WTC11 (cell line): ENCODE results near the gene SAFB2. TPM values are rescaled to one million over a fixed set of nuclear protein-coding genes. Genes with fewer than 3 reads are reported as not detected.

Source experiments
- ATAC-seq: fragments of 200-7000 bp; cut with Tn5 transposase; 2 replicates; pipeline ENCODE4 v1.10.0; 2021; ENCODE audit warnings: mild to moderate bottlenecking, moderate library complexity
- CTCF ChIA-PET: fragments of 300-600 bp; sonication (Branson Sonifier 250); formaldehyde crosslinking; loops from one replicate; lab custom pipeline; 2021; ENCODE audit warnings: antibody characterized with exemption; lab: Charles Lee
- POLR2A ChIA-PET: fragments of 350-600 bp; sonication (Branson Sonifier 250); formaldehyde crosslinking; loops from one replicate; lab custom pipeline; 2021; ENCODE audit warnings: antibody characterized with exemption; lab: Charles Lee
- DNase-seq: peaks from one replicate; pipeline ENCODE4 v3.0.0; 2021; ENCODE audit warnings: low spot score
- H3K27ac Mint-ChIP-seq: 2 replicates; pipeline ENCODE4 v1.8.0; 2021; ENCODE audit warnings: mixed read lengths
- H3K27me3 Mint-ChIP-seq: 2 replicates; pipeline ENCODE4 v1.8.0; 2021; ENCODE audit warnings: low read depth, mild to moderate bottlenecking, moderate library complexity, mixed read lengths
- H3K36me3 Mint-ChIP-seq: 2 replicates; pipeline ENCODE4 v1.8.0; 2021; ENCODE audit warnings: mixed read lengths
- H3K4me1 Mint-ChIP-seq: 2 replicates; pipeline ENCODE4 v1.8.0; 2022; ENCODE audit warnings: mixed read lengths
- H3K4me3 Mint-ChIP-seq: 2 replicates; pipeline ENCODE4 v1.8.0; 2021; ENCODE audit warnings: mild to moderate bottlenecking, moderate library complexity, mixed read lengths
- H3K9me3 Mint-ChIP-seq: 2 replicates; pipeline ENCODE4 v1.8.0; 2021; ENCODE audit warnings: mixed read lengths
- ATF6 ChIP-seq: sonication (generic); formaldehyde crosslinking; IDR thresholded peaks from 2 replicates; pipeline ENCODE4 v1.8.1; 2023; ENCODE audit warnings: mild to moderate bottlenecking, missing genetic modification reagents
- CREB1 ChIP-seq: sonication (generic); formaldehyde crosslinking; IDR thresholded peaks from 2 replicates; pipeline ENCODE4 v1.8.0; 2023; ENCODE audit warnings: mild to moderate bottlenecking, missing genetic modification reagents
- CTCF ChIP-seq: fragments of 200-600 bp; IDR thresholded peaks from 2 replicates; pipeline ENCODE4 v1.8.0; 2022; ENCODE audit warnings: antibody characterized with exemption
- ELF4 ChIP-seq: sonication (generic); formaldehyde crosslinking; IDR thresholded peaks from 2 replicates; pipeline ENCODE4 v1.8.1; 2022; ENCODE audit warnings: low read depth, mild to moderate bottlenecking, moderate library complexity, missing genetic modification reagents
- ETV6 ChIP-seq: sonication (generic); formaldehyde crosslinking; IDR thresholded peaks from 2 replicates; pipeline ENCODE4 v1.8.1; 2022; ENCODE audit warnings: mild to moderate bottlenecking, missing genetic modification reagents
- FOXJ3 ChIP-seq: sonication (generic); formaldehyde crosslinking; IDR thresholded peaks from 2 replicates; pipeline ENCODE4 v1.9.0; 2021; ENCODE audit warnings: missing genetic modification reagents, mild to moderate bottlenecking, borderline replicate concordance
- GRHL2 ChIP-seq: fragments of 250-450 bp; sonication (Bioruptor Pico); IDR thresholded peaks from 2 replicates; pipeline ENCODE4 v1.8.0; 2022; ENCODE audit warnings: mild to moderate bottlenecking, moderate library complexity; ENCODE audit not compliant: insufficient replicate concordance, severe bottlenecking
- IRF1 ChIP-seq: sonication (generic); formaldehyde crosslinking; IDR thresholded peaks from 2 replicates; pipeline ENCODE4 v1.8.0; 2023; ENCODE audit warnings: missing genetic modification reagents
- MXD4 ChIP-seq: fragments of 250-450 bp; sonication (Bioruptor Pico); IDR thresholded peaks from 2 replicates; pipeline ENCODE4 v1.8.0; 2021; ENCODE audit warnings: mild to moderate bottlenecking, moderate library complexity, borderline replicate concordance
- NFATC4 ChIP-seq: fragments of 250-450 bp; sonication (Bioruptor Pico); IDR thresholded peaks from 2 replicates; pipeline ENCODE4 v1.9.0; 2021; ENCODE audit warnings: mild to moderate bottlenecking
- OVOL2 ChIP-seq: fragments of 250-450 bp; sonication (Bioruptor Pico); IDR thresholded peaks from 2 replicates; pipeline ENCODE4 v1.9.0; 2021; ENCODE audit warnings: mild to moderate bottlenecking, borderline replicate concordance
- PRDM15 ChIP-seq: sonication (generic); formaldehyde crosslinking; IDR thresholded peaks from 2 replicates; pipeline ENCODE4 v1.8.0; 2022; ENCODE audit warnings: missing genetic modification reagents
- RELA ChIP-seq: sonication (generic); formaldehyde crosslinking; IDR thresholded peaks from 2 replicates; pipeline ENCODE4 v1.8.1; 2022; ENCODE audit warnings: missing genetic modification reagents, mild to moderate bottlenecking, borderline replicate concordance
- SMAD4 ChIP-seq: sonication (generic); formaldehyde crosslinking; IDR thresholded peaks from 2 replicates; pipeline ENCODE4 v1.8.0; 2022; ENCODE audit warnings: mild to moderate bottlenecking, missing genetic modification reagents
- SP1 ChIP-seq: sonication (generic); formaldehyde crosslinking; conservative IDR thresholded peaks from 2 replicates; pipeline ENCODE4 v1.8.1; 2022; ENCODE audit warnings: missing genetic modification reagents
- TCF7 ChIP-seq: sonication (generic); formaldehyde crosslinking; IDR thresholded peaks from 2 replicates; pipeline ENCODE4 v1.8.0; 2022; ENCODE audit warnings: mild to moderate bottlenecking, low read depth, missing genetic modification reagents, moderate library complexity
- USF2 ChIP-seq: sonication (generic); formaldehyde crosslinking; IDR thresholded peaks from 2 replicates; pipeline ENCODE4 v1.8.1; 2023; ENCODE audit warnings: mild to moderate bottlenecking, missing genetic modification reagents, moderate library complexity
- ZNF416 ChIP-seq: fragments of 250-450 bp; sonication (Bioruptor Pico); IDR thresholded peaks from 2 replicates; pipeline ENCODE4 v1.9.0; 2021; ENCODE audit warnings: mild to moderate bottlenecking, inconsistent platforms
- total RNA-seq: library from RNA; stranded (reverse); gene quantifications from 3 replicates; pipeline ENCODE4 v1.2.3, GENCODE V29; 2021
- TF ChIP-seq, protein P1 (sequence below): sonication (generic); formaldehyde crosslinking; IDR thresholded peaks from 2 replicates; pipeline ENCODE4 v1.8.1; 2022; ENCODE audit warnings: mild to moderate bottlenecking, missing genetic modification reagents, moderate library complexity, borderline replicate concordance

SAFB2 gene
- total RNA-seq, 1 experiment from 2014 or later, result 100 TPM

DNA sequence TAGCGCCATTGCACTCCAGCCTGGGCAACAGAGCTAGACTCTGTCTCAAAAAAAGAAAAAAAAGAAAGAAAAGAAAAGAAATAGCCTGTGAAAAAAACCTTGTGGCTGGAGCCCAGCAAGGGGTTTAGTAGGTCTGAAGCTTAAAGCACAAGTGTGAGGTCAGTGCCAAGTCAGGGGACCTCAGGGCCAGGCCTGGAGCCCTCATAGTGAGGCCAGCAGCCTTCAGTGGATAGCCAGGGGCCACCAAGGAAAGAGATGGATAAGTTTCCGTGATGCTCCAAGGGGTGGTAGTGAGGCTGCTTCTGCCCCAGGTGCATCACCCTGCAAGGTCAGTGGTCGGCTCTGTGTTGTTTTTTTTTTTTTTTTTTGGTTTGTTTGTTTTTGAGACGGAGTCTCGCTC lies 67.7 kb downstream of the SAFB2 start:
- DNase-seq, result no peak
- CTCF ChIA-PET, result interaction anchor here (1.0 kb wide), 1 partner anchor 13 kb away, joined by 4 read pairs; the partner anchor contains the start of gene TINCR
- no peaks in the 10 kb centered on the region for H3K36me3 Mint-ChIP-seq
- no peak overlapping the region for H3K27ac Mint-ChIP-seq
- peaks cover 14% of the 10 kb centered on the region; the same call in 1 of the 2 replicates for H3K4me1 Mint-ChIP-seq
- H3K27me3 Mint-ChIP-seq, result peaks cover 11% of the 10 kb centered on the region; the same call in 1 of the 2 replicates
- POLR2A ChIA-PET, result no interaction called here
- H3K4me3 Mint-ChIP-seq, result no peak overlapping the region
- no peak for ATAC-seq
- TF ChIP-seq USF2 (CRISPR knock-in tag) (no peak), RELA (CRISPR knock-in tag) (no peak), TCF7 (CRISPR knock-in tag) (no peak), ELF4 (CRISPR knock-in tag) (no peak), CREB1 (no peak), GRHL2 (no peak), NFATC4 (no peak), ZNF416 (CRISPR knock-in tag) (no peak), ATF6 (no peak), FOXJ3 (no peak), IRF1 (CRISPR knock-in tag) (no peak), ETV6 (CRISPR knock-in tag) (no peak), SMAD4 (no peak), OVOL2 (no peak), SP1 (CRISPR knock-in tag) (no peak), MXD4 (no peak), PRDM15 (CRISPR knock-in tag) (no peak), CTCF (no peak)
- TF ChIP-seq, protein P1, sequence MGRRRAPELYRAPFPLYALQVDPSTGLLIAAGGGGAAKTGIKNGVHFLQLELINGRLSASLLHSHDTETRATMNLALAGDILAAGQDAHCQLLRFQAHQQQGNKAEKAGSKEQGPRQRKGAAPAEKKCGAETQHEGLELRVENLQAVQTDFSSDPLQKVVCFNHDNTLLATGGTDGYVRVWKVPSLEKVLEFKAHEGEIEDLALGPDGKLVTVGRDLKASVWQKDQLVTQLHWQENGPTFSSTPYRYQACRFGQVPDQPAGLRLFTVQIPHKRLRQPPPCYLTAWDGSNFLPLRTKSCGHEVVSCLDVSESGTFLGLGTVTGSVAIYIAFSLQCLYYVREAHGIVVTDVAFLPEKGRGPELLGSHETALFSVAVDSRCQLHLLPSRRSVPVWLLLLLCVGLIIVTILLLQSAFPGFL (CRISPR knock-in tag), result no peak
- no peaks in the 10 kb centered on the region for H3K9me3 Mint-ChIP-seq
